Activated CD4-positive, alpha-beta memory T cell treated with anti-CD3 and anti-CD28 coated beads for 36 hours (primary cell): ENCODE results near the gene EPG5. TPM values are rescaled to one million over a fixed set of nuclear protein-coding genes. Genes with fewer than 3 reads are reported as not detected.
"Not testable (repeated sequence)": the region's sequence is repeated elsewhere in the genome, so short reads cannot be mapped to it uniquely, and the experiment has no call there.

ENCODE experiments used
- CTCF ChIA-PET: fragments of 350-600 bp; sonication (Branson Sonifier 250); formaldehyde crosslinking; loops from one replicate; lab custom pipeline; 2021; ENCODE audit warnings: antibody characterized with exemption, inconsistent platforms; lab: Charles Lee
- POLR2A ChIA-PET: fragments of 350-600 bp; sonication (Branson Sonifier 250); formaldehyde crosslinking; loops from one replicate; lab custom pipeline; 2021; ENCODE audit warnings: antibody characterized with exemption; lab: Charles Lee
- DNase-seq: peaks from one replicate; pipeline ENCODE4 v3.0.0-alpha.2; 2020
- H3K27ac Mint-ChIP-seq: one replicate; pipeline ENCODE4 v1.8.0; 2021; ENCODE audit warnings: mixed read lengths
- H3K27me3 Mint-ChIP-seq: one replicate; pipeline ENCODE4 v1.8.0; 2021; ENCODE audit warnings: mixed read lengths
- H3K36me3 Mint-ChIP-seq: one replicate; pipeline ENCODE4 v1.8.0; 2021; ENCODE audit warnings: mixed read lengths
- H3K4me1 Mint-ChIP-seq: one replicate; pipeline ENCODE4 v1.8.0; 2021; ENCODE audit warnings: low read depth, mixed read lengths
- H3K4me3 Mint-ChIP-seq: one replicate; pipeline ENCODE4 v1.8.0; 2021; ENCODE audit warnings: mild to moderate bottlenecking, mixed read lengths
- H3K9me3 Mint-ChIP-seq: one replicate; pipeline ENCODE4 v1.8.0; 2021; ENCODE audit warnings: mixed read lengths
- intact Hi-C: fragments of 100-400 bp; cut with micrococcal nuclease; formaldehyde crosslinking; loops from one replicate; pipeline ENCODE4 v1.15.1; 2023
- total RNA-seq, 2 experiments: library from RNA; stranded (reverse); gene quantifications; one replicate each; pipeline ENCODE4 v1.2.3, GENCODE V29; 2021

Gene EPG5
- total RNA-seq, 2 experiments from 2014 or later: 18.8 to 21.4 TPM

GRCh38 chr18:45860492-45860891 is 106.6 kb downstream of the EPG5 start:
- Mint-ChIP-seq H3K27me3 (no peaks in the 10 kb centered on the region), H3K4me1 (peaks cover 10% of the 10 kb centered on the region), H3K4me3 (no peak overlapping the region), H3K36me3 (peaks cover 52% of the 10 kb centered on the region), H3K9me3 (no peaks in the 10 kb centered on the region), H3K27ac (no peak overlapping the region)
- intact Hi-C loops: no loop called here
- POLR2A ChIA-PET: no interaction called here
- CTCF ChIA-PET: interaction anchor here (0.7 to 1.2 kb wide), 3 partner anchors 18 to 100 kb away, joined by 3 read pairs; no protein-coding TSS in a partner anchor
- no peak for DNase-seq

- Mint-ChIP-seq H3K36me3 (peaks cover 40% of the 10 kb centered on the region), H3K27ac (no peak overlapping the region), H3K9me3 (no peaks in the 10 kb centered on the region), H3K4me1 (peaks cover 10% of the 10 kb centered on the region), H3K4me3 (no peak overlapping the region), H3K27me3 (no peaks in the 10 kb centered on the region)
- no peak for DNase-seq
- ChIA-PET CTCF (interaction anchor here (1.5 kb wide), 1 partner anchor 21 kb away, joined by 5 read pairs; no protein-coding TSS in a partner anchor), POLR2A (no interaction called here)
- intact Hi-C loops: no loop called here
These were observed 107.8 kb downstream of the EPG5 start for GRCh38 chr18:45859334-45859733.

- Mint-ChIP-seq H3K4me1 (no peaks in the 10 kb centered on the region), H3K27ac (no peak overlapping the region), H3K9me3 (no peaks in the 10 kb centered on the region), H3K4me3 (no peak overlapping the region), H3K27me3 (no peaks in the 10 kb centered on the region), H3K36me3 (peaks cover 37% of the 10 kb centered on the region)
- POLR2A ChIA-PET: no interaction called here
- DNase-seq: no peak
- CTCF ChIA-PET: interaction anchor here (0.7 kb wide), 2 partner anchors 192 to 217 kb away, joined by 3 read pairs; no protein-coding TSS in a partner anchor
- intact Hi-C loops: no loop called here
These were observed 110.6 kb downstream of the EPG5 start for GRCh38 chr18:45856531-45856930.

GRCh38 chr18:45854036-45854586 is 113.0 kb downstream of the EPG5 start:
- Mint-ChIP-seq H3K4me1 (no peaks in the 10 kb centered on the region), H3K9me3 (no peaks in the 10 kb centered on the region), H3K27me3 (no peaks in the 10 kb centered on the region), H3K36me3 (peaks cover 22% of the 10 kb centered on the region), H3K4me3 (no peak overlapping the region), H3K27ac (no peak overlapping the region)
- intact Hi-C loops: no loop called here
- CTCF ChIA-PET: no interaction called here
- DNase-seq: no peak
- POLR2A ChIA-PET: no interaction called here

GRCh38 chr18:45852631-45853030 is 114.5 kb downstream of the EPG5 start:
- DNase-seq: no peak
- no peak overlapping the region for H3K4me3 Mint-ChIP-seq
- ChIA-PET CTCF (interaction anchor here (1.5 kb wide), 1 partner anchor 187 kb away, joined by 4 read pairs; no protein-coding TSS in a partner anchor), POLR2A (no interaction called here)
- no peak overlapping the region for H3K27ac Mint-ChIP-seq
- peaks cover 17% of the 10 kb centered on the region for H3K36me3 Mint-ChIP-seq
- no peaks in the 10 kb centered on the region for H3K4me1 Mint-ChIP-seq
- H3K27me3 Mint-ChIP-seq: no peaks in the 10 kb centered on the region
- intact Hi-C loops: no loop called here
- no peaks in the 10 kb centered on the region for H3K9me3 Mint-ChIP-seq

GRCh38 chr18:45851161-45851925 is 115.8 kb downstream of the EPG5 start:
- H3K27ac Mint-ChIP-seq: no peak overlapping the region
- H3K36me3 Mint-ChIP-seq: peaks cover 11% of the 10 kb centered on the region
- no peaks in the 10 kb centered on the region for H3K4me1 Mint-ChIP-seq
- no peak overlapping the region for H3K4me3 Mint-ChIP-seq
- no peaks in the 10 kb centered on the region for H3K9me3 Mint-ChIP-seq
- DNase-seq: no peak
- ChIA-PET CTCF (interaction anchor here (0.9 to 1.5 kb wide), 4 partner anchors 10 to 222 kb away, joined by 3 to 4 read pairs (median 4); no protein-coding TSS in a partner anchor), POLR2A (no interaction called here)
- intact Hi-C loops: no loop called here
- no peaks in the 10 kb centered on the region for H3K27me3 Mint-ChIP-seq

- H3K4me1 Mint-ChIP-seq: no peaks in the 10 kb centered on the region
- ChIA-PET CTCF (interaction anchor here (1.3 to 2.4 kb wide), 3 partner anchors 30 to 184 kb away, joined by 4 to 10 read pairs (median 8); no protein-coding TSS in a partner anchor), POLR2A (no interaction called here)
- H3K27me3 Mint-ChIP-seq: no peaks in the 10 kb centered on the region
- no peak overlapping the region for H3K27ac Mint-ChIP-seq
- peaks cover 11% of the 10 kb centered on the region for H3K36me3 Mint-ChIP-seq
- no peaks in the 10 kb centered on the region for H3K9me3 Mint-ChIP-seq
- no peak for DNase-seq
- H3K4me3 Mint-ChIP-seq: no peak overlapping the region
- intact Hi-C loops: no loop called here
These were observed 117.1 kb downstream of the EPG5 start for GRCh38 chr18:45850021-45850420.

GRCh38 chr18:45849529-45849928 is 117.6 kb downstream of the EPG5 start:
- H3K36me3 Mint-ChIP-seq: peaks cover 11% of the 10 kb centered on the region
- no peaks in the 10 kb centered on the region for H3K9me3 Mint-ChIP-seq
- H3K4me3 Mint-ChIP-seq: no peak overlapping the region
- H3K27me3 Mint-ChIP-seq: no peaks in the 10 kb centered on the region
- H3K27ac Mint-ChIP-seq: no peak overlapping the region
- peaks cover 1% of the 10 kb centered on the region for H3K4me1 Mint-ChIP-seq
- DNase-seq: no peak
- ChIA-PET POLR2A (interaction anchor here (0.6 kb wide), 1 partner anchor 1301 kb away, joined by 3 read pairs; the partner anchor contains the start of gene HDHD2), CTCF (interaction anchor here (1.9 to 2.4 kb wide), 2 partner anchors 31 to 184 kb away, joined by 8 to 10 read pairs; no protein-coding TSS in a partner anchor)
- intact Hi-C loops: no loop called here

- H3K27ac Mint-ChIP-seq, intact Hi-C loops, H3K4me3 Mint-ChIP-seq, DNase-seq, H3K27me3 Mint-ChIP-seq, H3K4me1 Mint-ChIP-seq, POLR2A ChIA-PET, H3K9me3 Mint-ChIP-seq: not testable (repeated sequence)
- CTCF ChIA-PET: interaction anchor here (0.9 to 2.4 kb wide), 3 partner anchors 28 to 183 kb away, joined by 3 to 10 read pairs (median 3); no protein-coding TSS in a partner anchor
- peaks cover 11% of the 10 kb centered on the region for H3K36me3 Mint-ChIP-seq
These were observed 118.5 kb downstream of the EPG5 start for GRCh38 chr18:45848643-45849042.

- H3K27me3 Mint-ChIP-seq: no peaks in the 10 kb centered on the region
- peaks cover 6% of the 10 kb centered on the region for H3K36me3 Mint-ChIP-seq
- CTCF ChIA-PET: no interaction called here
- no peaks in the 10 kb centered on the region for H3K9me3 Mint-ChIP-seq
- H3K27ac Mint-ChIP-seq: no peak overlapping the region
- no peak overlapping the region for H3K4me3 Mint-ChIP-seq
- intact Hi-C loops: no loop called here
- POLR2A ChIA-PET: no interaction called here
- peaks cover 1% of the 10 kb centered on the region for H3K4me1 Mint-ChIP-seq
- DNase-seq: no peak
These were observed 120.0 kb downstream of the EPG5 start for GRCh38 chr18:45847119-45847518.

GRCh38 chr18:45845410-45845809 is 121.7 kb downstream of the EPG5 start:
- Mint-ChIP-seq H3K4me3 (no peak overlapping the region), H3K27me3 (no peaks in the 10 kb centered on the region), H3K4me1 (peaks cover 1% of the 10 kb centered on the region), H3K36me3 (peaks cover 3% of the 10 kb centered on the region), H3K27ac (no peak overlapping the region), H3K9me3 (no peaks in the 10 kb centered on the region)
- no peak for DNase-seq
- intact Hi-C loops: no loop called here
- POLR2A ChIA-PET: no interaction called here
- CTCF ChIA-PET: interaction anchor here (0.9 kb wide), 1 partner anchor 154 kb away, joined by 3 read pairs; no protein-coding TSS in a partner anchor

- no peak for DNase-seq
- ChIA-PET CTCF (interaction anchor here (0.9 kb wide), 1 partner anchor 153 kb away, joined by 3 read pairs; no protein-coding TSS in a partner anchor), POLR2A (no interaction called here)
These were observed 122.2 kb downstream of the EPG5 start for GRCh38 chr18:45844938-45845337.

More at GRCh38 chr18:45844938-45845337, 122.2 kb downstream of the EPG5 start:
- H3K4me3 Mint-ChIP-seq: no peak overlapping the region
- H3K36me3 Mint-ChIP-seq: no peaks in the 10 kb centered on the region
- intact Hi-C loops: no loop called here
- H3K9me3 Mint-ChIP-seq: no peaks in the 10 kb centered on the region
- no peak overlapping the region for H3K27ac Mint-ChIP-seq
- H3K4me1 Mint-ChIP-seq: peaks cover 1% of the 10 kb centered on the region
- H3K27me3 Mint-ChIP-seq: peaks cover under 1% of the 10 kb centered on the region
